ENCODE results near the gene TBX18.

The TBX18 gene

DNA sequence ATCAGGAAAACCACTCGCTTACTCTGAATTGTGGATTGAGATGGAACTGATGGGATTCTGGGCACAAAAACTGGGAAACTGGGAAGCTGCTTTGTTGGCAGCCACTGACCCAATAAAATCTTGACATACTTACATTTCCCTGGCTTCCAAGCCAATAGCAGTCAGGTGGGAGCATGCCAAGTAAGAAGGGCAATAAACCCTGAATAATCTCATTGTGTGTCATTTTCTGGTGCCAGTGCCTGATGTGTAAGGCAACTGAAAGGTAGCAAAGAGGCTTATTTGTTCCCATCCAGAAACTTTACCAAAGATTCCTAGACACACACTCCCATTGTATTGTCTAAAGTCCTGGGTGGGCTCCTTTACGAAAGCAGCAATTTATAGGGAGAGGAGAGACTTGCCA is 93.2 kb downstream of the TBX18 start:
- Histone ChIP-seq H3K4me3 (ENCODE audit: low read depth in 1 of 2, low read length in 1 of 2) (no peak overlapping the region), H3K9me3 (no peaks in the 10 kb centered on the region), H3K4me1 (ENCODE audit: control insufficient read depth in 1 of 2, insufficient read depth in 1 of 2, low read depth in 1 of 2, low read length in 1 of 2) (no peaks in the 10 kb centered on the region), H3K27ac (no peak overlapping the region), H3K27me3 (no peaks in the 10 kb centered on the region), H3K36me3 (no peaks in the 10 kb centered on the region)
- TF ChIP-seq, protein P1, sequence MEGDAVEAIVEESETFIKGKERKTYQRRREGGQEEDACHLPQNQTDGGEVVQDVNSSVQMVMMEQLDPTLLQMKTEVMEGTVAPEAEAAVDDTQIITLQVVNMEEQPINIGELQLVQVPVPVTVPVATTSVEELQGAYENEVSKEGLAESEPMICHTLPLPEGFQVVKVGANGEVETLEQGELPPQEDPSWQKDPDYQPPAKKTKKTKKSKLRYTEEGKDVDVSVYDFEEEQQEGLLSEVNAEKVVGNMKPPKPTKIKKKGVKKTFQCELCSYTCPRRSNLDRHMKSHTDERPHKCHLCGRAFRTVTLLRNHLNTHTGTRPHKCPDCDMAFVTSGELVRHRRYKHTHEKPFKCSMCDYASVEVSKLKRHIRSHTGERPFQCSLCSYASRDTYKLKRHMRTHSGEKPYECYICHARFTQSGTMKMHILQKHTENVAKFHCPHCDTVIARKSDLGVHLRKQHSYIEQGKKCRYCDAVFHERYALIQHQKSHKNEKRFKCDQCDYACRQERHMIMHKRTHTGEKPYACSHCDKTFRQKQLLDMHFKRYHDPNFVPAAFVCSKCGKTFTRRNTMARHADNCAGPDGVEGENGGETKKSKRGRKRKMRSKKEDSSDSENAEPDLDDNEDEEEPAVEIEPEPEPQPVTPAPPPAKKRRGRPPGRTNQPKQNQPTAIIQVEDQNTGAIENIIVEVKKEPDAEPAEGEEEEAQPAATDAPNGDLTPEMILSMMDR (IDR thresholded peaks at IDR 0.05): no peak

DNA sequence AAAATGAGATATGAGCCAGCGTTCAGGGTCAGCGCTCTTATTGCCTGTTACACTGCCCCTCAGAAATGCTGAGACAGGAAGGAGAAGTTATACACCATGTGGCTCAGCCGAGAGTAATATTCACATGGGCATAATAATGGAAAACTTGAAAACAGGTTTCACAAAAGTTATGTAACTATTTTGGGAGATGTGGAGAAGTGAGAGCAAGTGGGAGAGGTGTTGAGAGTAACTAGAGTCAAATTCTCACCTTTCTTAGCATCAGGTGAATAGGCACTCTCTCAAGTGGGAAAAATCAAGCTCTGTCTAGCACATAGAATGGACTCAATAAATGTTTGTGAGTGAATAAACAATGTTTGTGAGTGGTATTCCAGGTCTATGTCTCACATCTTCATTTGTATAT is 94.5 kb downstream of the TBX18 start:
- TF ChIP-seq, protein P1 (IDR thresholded peaks at IDR 0.05): no peak
- H3K36me3 ChIP-seq: no peaks in the 10 kb centered on the region
- H3K4me3 ChIP-seq (ENCODE audit: low read depth in 1 of 2, low read length in 1 of 2): no peak overlapping the region
- H3K4me1 ChIP-seq (ENCODE audit: control insufficient read depth in 1 of 2, insufficient read depth in 1 of 2, low read depth in 1 of 2, low read length in 1 of 2): no peaks in the 10 kb centered on the region
- H3K27ac ChIP-seq: no peak overlapping the region
- no peaks in the 10 kb centered on the region for H3K27me3 ChIP-seq
- no peaks in the 10 kb centered on the region for H3K9me3 ChIP-seq

DNA sequence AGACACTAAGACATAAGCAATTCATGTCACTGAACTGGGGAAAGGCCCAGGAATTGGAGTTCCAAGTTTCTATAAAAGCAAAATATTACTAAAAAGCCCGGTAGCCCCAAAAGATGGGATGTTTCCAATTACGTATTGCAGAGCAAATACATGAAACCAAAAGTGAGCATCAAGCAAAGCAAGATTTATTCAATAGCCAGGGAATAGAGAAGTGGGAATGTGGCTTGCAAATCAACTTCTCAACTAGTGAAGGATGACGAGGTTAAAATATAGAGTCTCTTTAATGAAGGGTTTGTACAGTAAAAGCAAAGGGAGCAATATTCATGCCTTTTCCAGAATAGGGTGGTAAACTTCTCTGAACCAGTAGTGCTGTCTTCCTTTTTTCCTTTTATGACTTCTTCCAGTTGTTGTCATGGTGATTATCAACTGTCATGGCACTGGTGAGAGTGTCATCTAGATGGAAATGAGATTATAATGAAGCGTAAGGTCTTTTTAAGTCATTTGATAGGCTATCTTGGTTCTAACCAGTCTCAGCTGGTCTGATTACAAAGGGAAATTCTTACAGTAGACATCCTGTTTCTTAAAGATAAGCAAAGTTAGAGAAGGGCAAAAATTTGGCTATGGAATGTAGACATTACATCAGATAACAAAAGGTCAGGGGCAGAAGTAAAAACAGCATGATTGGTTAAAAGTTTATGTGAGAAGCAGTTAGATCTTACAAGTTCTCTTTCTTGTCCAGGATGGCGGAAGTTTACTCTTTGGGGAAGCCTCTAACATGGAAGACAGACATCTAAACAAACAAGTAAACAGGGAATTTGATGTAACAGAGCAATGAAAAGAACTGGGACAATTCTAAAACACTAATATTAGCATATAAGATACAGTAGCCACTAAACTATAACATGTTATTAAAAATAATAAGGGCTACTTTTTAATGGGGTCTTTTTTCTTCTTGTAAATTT is 96.9 kb downstream of the TBX18 start:
- H3K27me3 ChIP-seq: no peaks in the 10 kb centered on the region
- no peaks in the 10 kb centered on the region for H3K4me1 ChIP-seq (ENCODE audit: control insufficient read depth in 1 of 2, insufficient read depth in 1 of 2, low read depth in 1 of 2, low read length in 1 of 2)
- H3K9me3 ChIP-seq: no peaks in the 10 kb centered on the region
- TF ChIP-seq, protein P1 (IDR thresholded peaks at IDR 0.05): no peak
- H3K4me3 ChIP-seq (ENCODE audit: low read depth in 1 of 2, low read length in 1 of 2): no peak overlapping the region
- no peak overlapping the region for H3K27ac ChIP-seq
- no peaks in the 10 kb centered on the region for H3K36me3 ChIP-seq

DNA sequence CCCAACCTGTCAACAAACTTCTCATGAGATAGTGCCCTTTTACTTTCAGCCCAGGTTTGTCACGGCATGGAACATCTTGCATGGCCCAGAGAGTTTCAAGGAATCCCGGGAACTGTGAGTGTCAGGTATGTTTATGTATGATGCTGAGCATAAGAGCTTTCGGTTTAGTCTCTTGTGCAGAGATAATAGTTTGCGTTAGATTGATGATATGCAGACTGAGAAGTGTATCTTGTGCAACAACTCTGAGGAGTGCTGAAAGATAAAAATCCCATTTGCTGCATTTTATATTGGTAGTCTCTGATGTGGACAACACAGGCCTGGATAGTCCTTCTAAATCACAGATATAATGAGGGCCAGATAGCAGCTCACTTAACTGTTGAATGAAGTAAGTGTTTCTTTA is 99.0 kb downstream of the TBX18 start:
- H3K27me3 ChIP-seq: no peaks in the 10 kb centered on the region
- no peak overlapping the region for H3K27ac ChIP-seq
- H3K36me3 ChIP-seq: no peaks in the 10 kb centered on the region
- no peak overlapping the region for H3K4me3 ChIP-seq (ENCODE audit: low read depth in 1 of 2, low read length in 1 of 2)
- no peaks in the 10 kb centered on the region for H3K9me3 ChIP-seq
- no peaks in the 10 kb centered on the region for H3K4me1 ChIP-seq (ENCODE audit: control insufficient read depth in 1 of 2, insufficient read depth in 1 of 2, low read depth in 1 of 2, low read length in 1 of 2)
- TF ChIP-seq, protein P1 (IDR thresholded peaks at IDR 0.05): no peak

DNA sequence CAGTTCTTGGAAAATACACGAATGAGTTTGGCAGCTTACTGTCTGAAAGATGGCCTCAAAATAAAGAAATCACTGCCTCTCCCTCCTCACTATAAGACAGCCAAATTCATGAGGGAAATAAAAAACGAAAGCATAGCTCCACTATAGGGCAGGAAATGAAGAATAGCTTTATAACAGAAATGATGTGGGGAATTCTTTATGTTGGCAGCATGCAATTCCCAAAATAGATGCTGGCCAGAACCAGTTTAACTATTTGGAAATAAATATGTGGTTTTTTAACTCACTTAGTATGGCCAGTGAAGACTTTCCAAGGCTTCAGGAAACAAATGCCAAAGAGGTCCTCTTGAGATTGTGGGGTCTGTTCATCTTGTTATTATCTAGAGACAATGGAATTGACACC is 100.5 kb downstream of the TBX18 start:
- Histone ChIP-seq H3K27ac (no peak overlapping the region), H3K27me3 (no peaks in the 10 kb centered on the region), H3K36me3 (no peaks in the 10 kb centered on the region), H3K4me1 (ENCODE audit: control insufficient read depth in 1 of 2, insufficient read depth in 1 of 2, low read depth in 1 of 2, low read length in 1 of 2) (no peaks in the 10 kb centered on the region), H3K9me3 (no peaks in the 10 kb centered on the region), H3K4me3 (ENCODE audit: low read depth in 1 of 2, low read length in 1 of 2) (no peak overlapping the region)
- TF ChIP-seq, protein P1 (IDR thresholded peaks at IDR 0.05): no peak

Measured in neutrophil (primary cell).